AG10803 (cell line): ENCODE results near the gene KRT26.
"Not testable (repeated sequence)": the region's sequence is repeated elsewhere in the genome, so short reads cannot be mapped to it uniquely, and the experiment has no call there.

Experiments used
- DNase-seq: peaks from one replicate; pipeline ENCODE4 v3.0.0; 2010; ENCODE audit warnings: low read depth
- H3K4me3 ChIP-seq: 2 replicates; pipeline ENCODE4 v1.5.1; 2011; ENCODE audit warnings: mild to moderate bottlenecking, low read length, control low read depth
- CTCF ChIP-seq: conservative IDR thresholded peaks from 2 replicates; pipeline ENCODE4 v1.5.1; 2011; ENCODE audit warnings: mild to moderate bottlenecking, low read length, control low read depth, inconsistent platforms

Gene KRT26

GRCh38 chr17:40817103-40817682, 45.2 kb upstream of the KRT26 start:
- no peak for DNase-seq
- TF ChIP-seq CTCF: no peak
- no peak overlapping the region for H3K4me3 ChIP-seq

GRCh38 chr17:40816569-40816968, 44.6 kb upstream of the KRT26 start:
- H3K4me3 ChIP-seq: no peak overlapping the region

GRCh38 chr17:40815381-40815780, 43.4 kb upstream of the KRT26 start:
- TF ChIP-seq CTCF: no peak
- no peak for DNase-seq
- no peak overlapping the region for H3K4me3 ChIP-seq

More at GRCh38 chr17:40816569-40816968, 44.6 kb upstream of the KRT26 start:
- TF ChIP-seq CTCF: no peak
- DNase-seq: no peak

- H3K4me3 ChIP-seq, DNase-seq: not testable (repeated sequence)
These were observed 42.7 kb upstream of the KRT26 start for GRCh38 chr17:40814657-40815056.

- TF ChIP-seq CTCF: no peak
- no peak for DNase-seq
- H3K4me3 ChIP-seq: no peak overlapping the region
These were observed 41.8 kb upstream of the KRT26 start for GRCh38 chr17:40813804-40814203.

- DNase-seq: no peak
- no peak for TF ChIP-seq CTCF
- H3K4me3 ChIP-seq: no peak overlapping the region
These were observed 40.6 kb upstream of the KRT26 start for GRCh38 chr17:40812639-40813038.

GRCh38 chr17:40810494-40810893, 38.5 kb upstream of the KRT26 start:
- H3K4me3 ChIP-seq: no peak overlapping the region

More at GRCh38 chr17:40810494-40810893, 38.5 kb upstream of the KRT26 start:
- TF ChIP-seq CTCF: no peak
- no peak for DNase-seq
